PFSK-1 (cell line): ENCODE measurements around the gene OR9A4.

Source experiments
- FOXP2 ChIP-seq: optimal IDR thresholded peaks from 2 replicates; pipeline ENCODE3; 2011; ENCODE audit warnings: borderline replicate concordance, control low read depth, inconsistent platforms; ENCODE audit not compliant: insufficient read depth; ENCODE audit errors: extremely low read length, extremely low read depth
- POLR2AphosphoS5 ChIP-seq: IDR thresholded peaks from 2 replicates; pipeline ENCODE4 v1.6.1; 2012; ENCODE audit warnings: low read depth, mild to moderate bottlenecking, control low read depth, low read length, moderate library complexity
- REST ChIP-seq, 2 experiments: IDR thresholded peaks; 2 replicates each; pipeline versions ENCODE4 v1.6.1 to v1.8.0; 2011 to 2012; ENCODE audit warnings: low read depth in 2 of 2, low read length in 2 of 2, control low read depth in 1 of 2, inconsistent platforms in 1 of 2, mild to moderate bottlenecking in 1 of 2, moderate library complexity in 1 of 2; ENCODE audit not compliant: insufficient read depth in 1 of 2
- SIN3A ChIP-seq: IDR thresholded peaks from 2 replicates; pipeline ENCODE4 v1.6.1; 2012; ENCODE audit warnings: mild to moderate bottlenecking, low read length, moderate library complexity, borderline replicate concordance; ENCODE audit not compliant: insufficient read depth
- TAF1 ChIP-seq: IDR thresholded peaks from 2 replicates; pipeline ENCODE4 v1.6.1; 2012; ENCODE audit warnings: low read length, control low read depth, borderline replicate concordance; ENCODE audit not compliant: insufficient read depth

OR9A4 gene

GRCh38 chr7:141949911-141950310 is 33.7 kb downstream of the OR9A4 start:
- TF ChIP-seq SIN3A (no peak), FOXP2 (no peak), REST (IDR thresholded peaks at IDR 0.05; ENCODE audit: insufficient read depth in 1 of 2, low read depth in 2 of 2, low read length in 2 of 2) (no peak), TAF1 (no peak), POLR2AphosphoS5 (no peak)

GRCh38 chr7:141950806-141951205 is 34.6 kb downstream of the OR9A4 start:
- no peak for TF ChIP-seq FOXP2
- no peak for TF ChIP-seq POLR2AphosphoS5
- TF ChIP-seq SIN3A = no peak
- no peak for TF ChIP-seq TAF1
- no peak for TF ChIP-seq REST (IDR thresholded peaks at IDR 0.05; ENCODE audit: insufficient read depth in 1 of 2, low read depth in 2 of 2, low read length in 2 of 2)

- no peak for TF ChIP-seq SIN3A
- TF ChIP-seq FOXP2 = no peak
- TF ChIP-seq POLR2AphosphoS5 = no peak
- no peak for TF ChIP-seq REST (IDR thresholded peaks at IDR 0.05; ENCODE audit: insufficient read depth in 1 of 2, low read depth in 2 of 2, low read length in 2 of 2)
- TF ChIP-seq TAF1 = no peak
These were observed 36.3 kb downstream of the OR9A4 start for GRCh38 chr7:141952461-141952860.

GRCh38 chr7:141954334-141954733 is 38.1 kb downstream of the OR9A4 start:
- TF ChIP-seq SIN3A = no peak
- no peak for TF ChIP-seq FOXP2
- no peak for TF ChIP-seq TAF1
- no peak for TF ChIP-seq REST (IDR thresholded peaks at IDR 0.05; ENCODE audit: insufficient read depth in 1 of 2, low read depth in 2 of 2, low read length in 2 of 2)
- no peak for TF ChIP-seq POLR2AphosphoS5

- TF ChIP-seq REST (IDR thresholded peaks at IDR 0.05; ENCODE audit: insufficient read depth in 1 of 2, low read depth in 2 of 2, low read length in 2 of 2) (no peak), POLR2AphosphoS5 (no peak), TAF1 (no peak), SIN3A (no peak), FOXP2 (no peak)
These were observed 39.9 kb downstream of the OR9A4 start for GRCh38 chr7:141956084-141956483.
